Keratinocyte (primary cell): ENCODE measurements around the gene SCGB1D1. TPM values are rescaled to one million over a fixed set of nuclear protein-coding genes. Genes with fewer than 3 reads are reported as not detected.

ENCODE experiments used
- DNase-seq: peaks from one replicate; pipeline ENCODE4 v3.0.0-alpha.2; 2011; ENCODE audit warnings: low read depth, missing footprints, low spot score
- FAIRE-seq: peaks from 2 replicates; lab custom pipeline; 2011; peaks lifted over from hg19 to GRCh38; lab: Jason Lieb, UNC
- H2AFZ ChIP-seq: 2 replicates; pipeline ENCODE4 v1.6.0; 2012; ENCODE audit warnings: low read length, control low read depth, inconsistent platforms; ENCODE audit not compliant: control insufficient read depth
- H3K27ac ChIP-seq: 2 replicates; pipeline ENCODE4 v1.5.1; 2011; ENCODE audit warnings: low read length; ENCODE audit not compliant: control insufficient read depth, insufficient read depth
- H3K27me3 ChIP-seq: 3 replicates; pipeline ENCODE4 v1.6.0; 2011; ENCODE audit warnings: low read length; ENCODE audit not compliant: control insufficient read depth, insufficient read depth; ENCODE audit errors: extremely low read depth
- H3K36me3 ChIP-seq, 2 experiments: 2 replicates in 1 of 2; 3 replicates in 1 of 2; pipeline ENCODE4 v1.5.1; 2011; ENCODE audit warnings: low read length in 2 of 2, mild to moderate bottlenecking in 1 of 2; ENCODE audit not compliant: control insufficient read depth in 2 of 2, insufficient read depth in 2 of 2; ENCODE audit errors: extremely low read depth in 1 of 2
- H3K4me1 ChIP-seq: 3 replicates; pipeline ENCODE4 v1.5.1; 2011; ENCODE audit warnings: low read length; ENCODE audit not compliant: control insufficient read depth, insufficient read depth; ENCODE audit errors: extremely low read depth
- H3K4me2 ChIP-seq: 3 replicates; pipeline ENCODE4 v1.6.0; 2011; ENCODE audit warnings: low read depth, low read length; ENCODE audit not compliant: control insufficient read depth, insufficient read depth; ENCODE audit errors: extremely low read depth
- H3K4me3 ChIP-seq, 3 experiments: fragments of 200-600 bp in 1 of 3; sonication (generic) in 1 of 3; 2 replicates in 2 of 3; 3 replicates in 1 of 3; pipeline ENCODE4 v1.5.1; 2011 to 2016; ENCODE audit warnings: low read length in 3 of 3, mild to moderate bottlenecking in 3 of 3, control low read depth in 2 of 3, inconsistent platforms in 1 of 3, low read depth in 1 of 3, mixed read lengths in 1 of 3, mixed run types in 1 of 3, moderate library complexity in 1 of 3; ENCODE audit not compliant: control insufficient read depth in 2 of 3, insufficient read depth in 2 of 3; ENCODE audit errors: extremely low read depth in 1 of 3
- H3K79me2 ChIP-seq: 2 replicates; pipeline ENCODE4 v1.6.0; 2012; ENCODE audit warnings: low read length; ENCODE audit not compliant: control insufficient read depth, insufficient read depth
- H3K9ac ChIP-seq: 3 replicates; pipeline ENCODE4 v1.6.0; 2011; ENCODE audit warnings: low read length; ENCODE audit not compliant: control insufficient read depth, insufficient read depth; ENCODE audit errors: extremely low read depth
- H3K9me1 ChIP-seq: 3 replicates; pipeline ENCODE4 v1.6.0; 2011; ENCODE audit warnings: low read length; ENCODE audit not compliant: control insufficient read depth, insufficient read depth; ENCODE audit errors: extremely low read depth
- H3K9me3 ChIP-seq: 2 replicates; pipeline ENCODE4 v1.5.1; 2012; ENCODE audit warnings: low read depth, low read length; ENCODE audit not compliant: control insufficient read depth
- H4K20me1 ChIP-seq: 3 replicates; pipeline ENCODE4 v1.6.0; 2011; ENCODE audit warnings: low read length; ENCODE audit not compliant: control insufficient read depth, insufficient read depth; ENCODE audit errors: extremely low read depth
- EZH2 ChIP-seq: IDR thresholded peaks from one replicate; pipeline ENCODE4 v1.6.1; 2012; ENCODE audit warnings: inconsistent platforms, mild to moderate bottlenecking, low read length, moderate library complexity
- dilution Hi-C: fragments of 300-500 bp; cut with MboI; formaldehyde crosslinking; loops from one replicate; pipeline ENCODE4 v1.7.0; 2020; ENCODE audit warnings: low sequenced_read_pairs; ENCODE audit not compliant: extremely low pct_ligation_motif_present
- polyA plus RNA-seq, 5 experiments: library from polyadenylated mRNA; depleted of rRNA in 3 of 5; stranded (reverse) in 3 of 5; stranded (forward) in 1 of 5; unstranded in 1 of 5; fragments of >200 nt; gene quantifications; 1 replicate in 1 of 5; 2 replicates in 3 of 5; 3 replicates in 1 of 5; pipeline versions ENCODE4 v1.2.1 to v1.2.3, GENCODE V29; 2011 to 2012; ENCODE audit warnings: missing spikeins in 2 of 5, low read depth in 1 of 5, low replicate concordance in 1 of 5
- TF ChIP-seq, protein P1 (sequence below), 3 experiments: IDR thresholded peaks in 1 of 3; conservative IDR thresholded peaks in 1 of 3; optimal IDR thresholded peaks in 1 of 3; 2 replicates in 2 of 3; 3 replicates in 1 of 3; pipeline versions ENCODE3 to v1.5.1; 2011; ENCODE audit warnings: low read length in 3 of 3, mild to moderate bottlenecking in 3 of 3, moderate library complexity in 2 of 3, control low read depth in 1 of 3, inconsistent platforms in 1 of 3; ENCODE audit not compliant: insufficient read depth in 2 of 3; ENCODE audit errors: extremely low read depth in 1 of 3

Gene SCGB1D1
- polyA plus RNA-seq, 1 donor (not counting 4 experiments of a cell fraction or from before 2014, with no cell fraction given), result not detected

DNA sequence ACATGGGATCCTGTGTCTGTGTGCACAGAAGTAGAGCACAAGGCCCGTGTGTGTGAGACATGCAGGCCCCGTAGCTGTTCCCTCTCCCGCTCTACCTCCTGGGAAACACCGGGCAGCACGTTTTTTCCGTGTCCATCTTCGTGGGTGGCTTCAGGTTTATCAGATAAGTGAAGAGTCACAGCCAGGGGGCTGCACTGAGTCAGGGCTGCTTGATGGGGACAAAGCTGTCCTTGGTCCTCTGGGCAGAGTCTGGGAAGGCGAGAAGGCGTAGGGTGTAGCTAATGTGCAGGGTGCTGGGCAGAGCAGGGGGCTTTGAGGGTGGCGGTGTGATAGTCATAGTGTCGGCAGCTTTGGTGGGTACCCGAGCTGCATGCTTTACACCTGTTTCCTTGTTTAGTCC, 42.5 kb upstream of the SCGB1D1 start:
- Histone ChIP-seq H3K9me3 (no peaks in the 10 kb centered on the region), H3K27me3 (no peaks in the 10 kb centered on the region), H3K27ac (no peak overlapping the region), H3K4me3 (no peak overlapping the region), H3K36me3 (peaks cover 27 to 32% of the 10 kb centered on the region in 2 experiments), H2AFZ (no peak overlapping the region), H3K79me2 (no peaks in the 10 kb centered on the region), H4K20me1 (no peaks in the 10 kb centered on the region), H3K9ac (no peak overlapping the region), H3K4me2 (no peak overlapping the region), H3K9me1 (no peaks in the 10 kb centered on the region), H3K4me1 (peaks cover 6% of the 10 kb centered on the region)
- dilution Hi-C loops, result no loop called here
- TF ChIP-seq, protein P1, sequence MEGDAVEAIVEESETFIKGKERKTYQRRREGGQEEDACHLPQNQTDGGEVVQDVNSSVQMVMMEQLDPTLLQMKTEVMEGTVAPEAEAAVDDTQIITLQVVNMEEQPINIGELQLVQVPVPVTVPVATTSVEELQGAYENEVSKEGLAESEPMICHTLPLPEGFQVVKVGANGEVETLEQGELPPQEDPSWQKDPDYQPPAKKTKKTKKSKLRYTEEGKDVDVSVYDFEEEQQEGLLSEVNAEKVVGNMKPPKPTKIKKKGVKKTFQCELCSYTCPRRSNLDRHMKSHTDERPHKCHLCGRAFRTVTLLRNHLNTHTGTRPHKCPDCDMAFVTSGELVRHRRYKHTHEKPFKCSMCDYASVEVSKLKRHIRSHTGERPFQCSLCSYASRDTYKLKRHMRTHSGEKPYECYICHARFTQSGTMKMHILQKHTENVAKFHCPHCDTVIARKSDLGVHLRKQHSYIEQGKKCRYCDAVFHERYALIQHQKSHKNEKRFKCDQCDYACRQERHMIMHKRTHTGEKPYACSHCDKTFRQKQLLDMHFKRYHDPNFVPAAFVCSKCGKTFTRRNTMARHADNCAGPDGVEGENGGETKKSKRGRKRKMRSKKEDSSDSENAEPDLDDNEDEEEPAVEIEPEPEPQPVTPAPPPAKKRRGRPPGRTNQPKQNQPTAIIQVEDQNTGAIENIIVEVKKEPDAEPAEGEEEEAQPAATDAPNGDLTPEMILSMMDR (optimal IDR thresholded peaks at IDR 0.05 in 1 of 3, IDR thresholded peaks at IDR 0.05 in 1 of 3, conservative IDR thresholded peaks at IDR 0.05 in 1 of 3; ENCODE audit: extremely low read depth in 1 of 3, insufficient read depth in 2 of 3, low read length in 3 of 3), result no peak
- TF ChIP-seq EZH2, result no peak
- no peak for DNase-seq
- FAIRE-seq, result no peak

DNA sequence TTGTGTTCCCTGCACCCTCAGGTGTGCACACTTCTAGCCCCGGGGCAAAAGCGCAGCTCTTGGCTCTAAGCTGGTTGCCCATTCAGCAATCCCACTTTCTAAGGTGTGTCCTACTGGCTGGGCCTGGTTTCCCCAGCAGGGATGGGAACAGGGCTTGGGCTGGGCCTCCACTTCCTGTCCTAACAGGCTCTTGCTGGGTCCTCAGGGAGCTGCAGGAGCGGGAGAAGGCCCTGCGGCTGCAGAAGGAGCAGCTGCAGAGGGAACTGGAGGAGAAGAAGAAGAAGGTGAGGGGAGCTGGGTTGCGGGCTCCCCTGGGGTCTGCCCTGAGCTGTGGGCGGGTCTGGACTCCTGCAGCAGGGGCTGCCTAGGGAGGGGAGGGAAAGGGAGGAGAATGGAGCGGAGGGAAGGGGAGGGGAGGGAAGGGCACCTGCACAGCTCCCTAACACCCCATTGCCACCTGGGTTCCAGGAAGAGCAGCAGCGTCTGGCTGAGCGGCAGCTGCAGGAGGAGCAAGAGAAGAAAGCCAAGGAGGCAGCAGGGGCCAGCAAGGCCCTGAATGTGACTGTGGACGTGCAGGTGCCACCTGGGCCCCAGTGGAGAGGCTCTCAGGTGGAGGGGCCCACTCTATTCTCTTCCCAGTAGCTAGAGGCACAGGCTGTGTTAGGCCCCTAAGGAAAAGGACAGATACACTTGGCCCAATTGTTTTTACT, 41.6 kb upstream of the SCGB1D1 start:
- Histone ChIP-seq H2AFZ (no peak overlapping the region), H3K36me3 (peaks cover 24 to 35% of the 10 kb centered on the region in 2 experiments), H3K27ac (no peak overlapping the region), H3K79me2 (no peaks in the 10 kb centered on the region), H3K9me1 (no peaks in the 10 kb centered on the region), H3K9me3 (no peaks in the 10 kb centered on the region), H3K9ac (no peak overlapping the region), H4K20me1 (no peaks in the 10 kb centered on the region), H3K4me2 (no peak overlapping the region), H3K4me3 (no peak overlapping the region), H3K4me1 (peaks cover 6% of the 10 kb centered on the region), H3K27me3 (no peaks in the 10 kb centered on the region)
- no peak for FAIRE-seq
- TF ChIP-seq, protein P1 (optimal IDR thresholded peaks at IDR 0.05 in 1 of 3, IDR thresholded peaks at IDR 0.05 in 1 of 3, conservative IDR thresholded peaks at IDR 0.05 in 1 of 3; ENCODE audit: extremely low read depth in 1 of 3, insufficient read depth in 2 of 3, low read length in 3 of 3), result no peak
- TF ChIP-seq EZH2, result no peak
- DNase-seq, result no peak
- dilution Hi-C loops, result no loop called here
